IMR-90 (cell line): ENCODE measurements around the gene BRPF1. TPM values are rescaled to one million over a fixed set of nuclear protein-coding genes. Genes with fewer than 3 reads are reported as not detected.
"Not testable (repeated sequence)": the region's sequence is repeated elsewhere in the genome, so short reads cannot be mapped to it uniquely, and the experiment has no call there.

Experiments used
- ATAC-seq: fragments of 200-7000 bp; cut with Tn5 transposase; 2 replicates; pipeline ENCODE4 v1.9.1; 2020; ENCODE audit warnings: low read depth, mild to moderate bottlenecking, moderate library complexity
- BruUV-seq: library from RNA; stranded (reverse); fragments of 400-500 nt; replicated peaks from 2 replicates; lab custom pipeline; 2021; lab: Mats Ljungman, UMichigan
- CTCF ChIA-PET: fragments of 300-600 bp; formaldehyde crosslinking; extraction: SDS; loops from one replicate; lab custom pipeline; 2021; ENCODE audit warnings: antibody characterized with exemption; lab: Yijun Ruan, JAX
- POLR2A ChIA-PET: fragments of 300-600 bp; sonication (Branson Sonifier 250); formaldehyde crosslinking; loops from one replicate; lab custom pipeline; 2022; ENCODE audit warnings: antibody characterized with exemption; ENCODE audit not compliant: unreplicated experiment; lab: Charles Lee
- DNase-seq: peaks from one replicate; pipeline ENCODE4 v3.0.0; 2013
- H2AFZ ChIP-seq: replicated peaks from 2 replicates; pipeline ENCODE3; 2013; ENCODE audit warnings: low read length, mild to moderate bottlenecking; ENCODE audit not compliant: poor library complexity
- H2AK5ac ChIP-seq: 2 replicates; pipeline ENCODE4 v1.6.1; 2013; ENCODE audit warnings: low read depth, low read length, inconsistent platforms
- H2AK9ac ChIP-seq: replicated peaks from 2 replicates; pipeline ENCODE3; 2013; ENCODE audit warnings: mild to moderate bottlenecking, low read depth, low read length, moderate library complexity; ENCODE audit not compliant: poor library complexity
- H2BK120ac ChIP-seq: 2 replicates; pipeline ENCODE4 v1.6.1; 2013; ENCODE audit warnings: low read depth, low read length, inconsistent platforms
- H2BK15ac ChIP-seq: 3 replicates; pipeline ENCODE4 v1.6.1; 2013; ENCODE audit warnings: low read depth, low read length, inconsistent platforms
- H2BK20ac ChIP-seq: 2 replicates; pipeline ENCODE4 v1.6.1; 2013; ENCODE audit warnings: low read depth, mild to moderate bottlenecking, inconsistent platforms, low read length, moderate library complexity
- H2BK5ac ChIP-seq: 2 replicates; pipeline ENCODE4 v1.6.1; 2013; ENCODE audit warnings: mild to moderate bottlenecking, low read depth, low read length, inconsistent platforms; ENCODE audit not compliant: poor library complexity, severe bottlenecking
- H3K14ac ChIP-seq: replicated peaks from 2 replicates; pipeline ENCODE4 v1.6.1; 2013; ENCODE audit warnings: low read depth, low read length, inconsistent platforms
- H3K18ac ChIP-seq: 2 replicates; pipeline ENCODE4 v1.6.1; 2013; ENCODE audit warnings: low read depth, low read length, control low read depth
- H3K23ac ChIP-seq: 2 replicates; pipeline ENCODE4 v1.6.1; 2013; ENCODE audit warnings: low read depth, low read length, inconsistent platforms
- H3K27ac ChIP-seq: 2 replicates; pipeline ENCODE4 v1.5.1; 2013; ENCODE audit warnings: mild to moderate bottlenecking, control low read depth, low read length; ENCODE audit not compliant: insufficient read depth
- H3K27me3 ChIP-seq: 2 replicates; pipeline ENCODE4 v1.6.1; 2013; ENCODE audit warnings: low read length; ENCODE audit not compliant: control insufficient read depth, insufficient read depth
- H3K36me3 ChIP-seq: 2 replicates; pipeline ENCODE4 v1.6.1; 2013; ENCODE audit warnings: low read length, mixed read lengths; ENCODE audit not compliant: control insufficient read depth, insufficient read depth
- H3K4ac ChIP-seq: 2 replicates; pipeline ENCODE4 v1.6.1; 2013; ENCODE audit warnings: low read depth, low read length, inconsistent platforms
- H3K4me1 ChIP-seq: 2 replicates; pipeline ENCODE4 v1.6.1; 2013; ENCODE audit warnings: low read length, mixed read lengths; ENCODE audit not compliant: control insufficient read depth, insufficient read depth
- H3K4me2 ChIP-seq: 2 replicates; pipeline ENCODE4 v1.6.1; 2013; ENCODE audit warnings: low read depth, mild to moderate bottlenecking, control low read depth, low read length, moderate library complexity
- H3K4me3 ChIP-seq: 2 replicates; pipeline ENCODE4 v1.5.1; 2013; ENCODE audit warnings: low read depth, mild to moderate bottlenecking, control low read depth, low read length, moderate library complexity; ENCODE audit not compliant: insufficient read depth
- H3K56ac ChIP-seq: 2 replicates; pipeline ENCODE4 v1.6.1; 2013; ENCODE audit warnings: low read length, inconsistent platforms; ENCODE audit not compliant: insufficient read depth; ENCODE audit errors: extremely low read depth
- H3K79me1 ChIP-seq, 2 experiments: 2 replicates each; pipeline ENCODE4 v1.6.1; 2013; ENCODE audit warnings: low read length in 2 of 2, inconsistent platforms in 1 of 2, low read depth in 1 of 2
- H3K9ac ChIP-seq: 2 replicates; pipeline ENCODE4 v1.6.1; 2013; ENCODE audit warnings: low read depth, low read length, control low read depth
- H3K9me1 ChIP-seq: 2 replicates; pipeline ENCODE4 v1.6.1; 2013; ENCODE audit warnings: low read length, inconsistent platforms; ENCODE audit not compliant: insufficient read depth
- H3K9me3 ChIP-seq: 2 replicates; pipeline ENCODE4 v1.6.1; 2013; ENCODE audit warnings: low read length; ENCODE audit not compliant: control insufficient read depth, insufficient read depth
- H4K20me1 ChIP-seq: 2 replicates; pipeline ENCODE4 v1.6.1; 2013; ENCODE audit warnings: low read length, inconsistent platforms; ENCODE audit not compliant: insufficient read depth
- H4K5ac ChIP-seq: 2 replicates; pipeline ENCODE4 v1.6.1; 2013; ENCODE audit warnings: mild to moderate bottlenecking, low read depth, low read length, control low read depth
- H4K8ac ChIP-seq, 2 experiments: 2 replicates each; pipeline ENCODE4 v1.6.1; 2013; ENCODE audit warnings: low read depth in 2 of 2, low read length in 2 of 2, control low read depth in 1 of 2, inconsistent platforms in 1 of 2
- H4K91ac ChIP-seq: 2 replicates; pipeline ENCODE4 v1.6.1; 2013; ENCODE audit warnings: low read depth, low read length, inconsistent platforms; ENCODE audit not compliant: insufficient read depth
- WGBS, 2 experiments: methylation state at CpG; one replicate each; pipeline versions ENCODE4 v1.1.5 to v1.1.7; 2013; ENCODE audit warnings: missing lambda C conversion rate in 2 of 2; ENCODE audit not compliant: insufficient read length in 1 of 2; ENCODE audit errors: extremely low coverage in 2 of 2; 5-methylcytosine and 5-hydroxymethylcytosine counted together
- dilution Hi-C: fragments of 300-500 bp; cut with HindIII; formaldehyde crosslinking; loops from one replicate; pipeline ENCODE4 v1.14.3; 2018; ENCODE audit warnings: low sequenced_read_pairs; ENCODE audit not compliant: unreplicated experiment
- in situ Hi-C: fragments of 300-500 bp; cut with MboI; formaldehyde crosslinking; loops from 3 replicates; pipeline ENCODE4 v1.14.3; 2019; ENCODE audit warnings: low sequenced_read_pairs, inconsistent platforms, mixed read lengths
- intact Hi-C: fragments of 100-400 bp; cut with micrococcal nuclease; formaldehyde crosslinking; loops from 2 replicates; pipeline ENCODE4 v1.10.0; 2022
- polyA plus RNA-seq, 3 experiments: library from polyadenylated mRNA; depleted of rRNA; stranded (reverse); fragments of >200 nt; gene quantifications; 2 replicates each; pipeline ENCODE4 v1.2.3, GENCODE V29; 2012; ENCODE audit warnings: low replicate concordance in 1 of 3
- total RNA-seq: library from RNA; depleted of rRNA; stranded (reverse); fragments of >200 nt; gene quantifications from 2 replicates; pipeline ENCODE4 v1.2.3, GENCODE V29; 2012

The BRPF1 gene
- total and polyA plus RNA-seq, 2 of the 4 experiments (the other 2 are of a cell fraction), result 13.6 to 15.6 TPM

DNA sequence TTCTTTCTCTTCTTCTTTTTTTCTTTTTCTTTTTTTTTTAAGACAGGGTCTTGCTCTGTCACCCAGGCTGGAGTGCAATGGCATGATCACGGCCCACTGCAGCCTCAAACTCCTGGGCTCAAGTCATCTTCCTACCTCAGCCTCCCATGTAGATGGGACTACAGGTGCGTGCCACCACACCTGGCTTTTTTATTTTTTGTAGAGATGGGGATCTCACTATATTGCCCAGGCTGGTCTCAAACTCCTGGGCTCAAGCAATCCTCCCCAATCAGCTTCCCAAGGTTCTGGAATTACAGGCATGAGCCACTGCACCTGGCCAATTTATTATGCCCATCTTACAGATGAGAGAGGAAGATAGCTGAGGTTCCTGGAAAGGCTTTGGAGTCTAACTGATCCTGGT is 39.5 kb downstream of the BRPF1 start:
- H2BK5ac ChIP-seq, H2AK5ac ChIP-seq, H3K9ac ChIP-seq, CTCF ChIA-PET, H3K18ac ChIP-seq, H2BK20ac ChIP-seq, H3K4ac ChIP-seq, H3K36me3 ChIP-seq, H3K23ac ChIP-seq, intact Hi-C loops, H4K5ac ChIP-seq, H3K27me3 ChIP-seq, H4K8ac ChIP-seq, H2BK120ac ChIP-seq, BruUV-seq, H4K20me1 ChIP-seq, H3K9me3 ChIP-seq, H3K27ac ChIP-seq, dilution Hi-C loops, H4K91ac ChIP-seq, H2AK9ac ChIP-seq, ATAC-seq, H3K4me3 ChIP-seq, H3K14ac ChIP-seq, DNase-seq, H2BK15ac ChIP-seq, H3K4me2 ChIP-seq, H3K56ac ChIP-seq, in situ Hi-C loops, H2AFZ ChIP-seq, POLR2A ChIA-PET: not testable (repeated sequence)
- Histone ChIP-seq H3K79me1 (peaks cover 16 to 37% of the 10 kb centered on the region in 2 experiments; a peak in 3 of 4 replicates), H3K4me1 (peaks cover 27% of the 10 kb centered on the region), H3K9me1 (peaks cover 20% of the 10 kb centered on the region)
- WGBS, 2 experiments, result no CpG with 5 or more reads among the region's 2 CpGs
